CMK (cell line): Measurements from ENCODE around the gene DPH6.
"Not testable (repeated sequence)": the region's sequence is repeated elsewhere in the genome, so short reads cannot be mapped to it uniquely, and the experiment has no call there.

Experiments
- DNase-seq: peaks from one replicate; pipeline ENCODE4 v3.0.0-alpha.2; 2010; ENCODE audit warnings: low read depth

The DPH6 gene

GRCh38 chr15:35485411-35485810 is 60.6 kb downstream of the DPH6 start:
- no peak for DNase-seq

GRCh38 chr15:35484231-35484945 is 61.6 kb downstream of the DPH6 start:
- no peak for DNase-seq

GRCh38 chr15:35481992-35482391 is 64.0 kb downstream of the DPH6 start:
- DNase-seq, result no peak

- no peak for DNase-seq
These were observed 64.9 kb downstream of the DPH6 start for GRCh38 chr15:35481064-35481463.

- no peak for DNase-seq
These were observed 66.5 kb downstream of the DPH6 start for GRCh38 chr15:35479423-35479822.

- no peak for DNase-seq
These were observed 68.4 kb downstream of the DPH6 start for GRCh38 chr15:35477312-35478262.

GRCh38 chr15:35471024-35471423 is 74.9 kb downstream of the DPH6 start:
- DNase-seq, result no peak

- DNase-seq, result no peak
These were observed 75.5 kb downstream of the DPH6 start for GRCh38 chr15:35470441-35470840.

- DNase-seq, result no peak
These were observed 79.5 kb downstream of the DPH6 start for GRCh38 chr15:35466476-35466875.

GRCh38 chr15:35465783-35466182 is 80.2 kb downstream of the DPH6 start:
- DNase-seq, result no peak

- DNase-seq, result no peak
These were observed 85.3 kb downstream of the DPH6 start for GRCh38 chr15:35460616-35461015.

- no peak for DNase-seq
These were observed 87.6 kb downstream of the DPH6 start for GRCh38 chr15:35458176-35458856.

- DNase-seq, result no peak
These were observed 90.8 kb downstream of the DPH6 start for GRCh38 chr15:35455201-35455600.

- no peak for DNase-seq
These were observed 95.5 kb downstream of the DPH6 start for GRCh38 chr15:35450492-35450891.

GRCh38 chr15:35448294-35448693 is 97.7 kb downstream of the DPH6 start:
- no peak for DNase-seq

GRCh38 chr15:35445891-35446290 is 100.1 kb downstream of the DPH6 start:
- DNase-seq, result no peak

GRCh38 chr15:35444557-35445204 is 101.3 kb downstream of the DPH6 start:
- no peak for DNase-seq

- no peak for DNase-seq
These were observed 102.6 kb downstream of the DPH6 start for GRCh38 chr15:35443376-35443775.

GRCh38 chr15:35442742-35443141 is 103.2 kb downstream of the DPH6 start:
- no peak for DNase-seq

GRCh38 chr15:35441279-35441678 is 104.7 kb downstream of the DPH6 start:
- DNase-seq, result not testable (repeated sequence)

- DNase-seq, result no peak
These were observed 105.7 kb downstream of the DPH6 start for GRCh38 chr15:35440265-35440664.

- no peak for DNase-seq
These were observed 106.7 kb downstream of the DPH6 start for GRCh38 chr15:35439291-35439690.
